Stomach (tissue), 9 donors: Measurements from ENCODE around the gene CLEC2L. TPM values are rescaled to one million over a fixed set of nuclear protein-coding genes. Genes with fewer than 3 reads are reported as not detected.
A peak's percentile ranks its signal among the peaks of the same experiment; 100 is the strongest.

Experiments used
- DNase-seq, 2 donors: peaks; one replicate each; pipeline versions ENCODE4 v3.0.0 to v3.0.0-alpha.2; 2013 to 2019
- H3K27ac ChIP-seq, 5 donors: fragments of 200-600 bp in 4 of 5; sonication (generic) in 4 of 5; one replicate each; pipeline ENCODE4 v1.5.1; 2013 to 2019; ENCODE audit warnings: mild to moderate bottlenecking in 1 of 5, moderate library complexity in 1 of 5
- H3K27me3 ChIP-seq, 3 donors: fragments of 200-600 bp; sonication (generic); one replicate each; pipeline ENCODE4 v1.5.1; 2017 to 2019; ENCODE audit warnings: mixed run types in 1 of 3
- H3K36me3 ChIP-seq, 4 donors: fragments of 200-600 bp; sonication (generic); 1 replicate in 3 of 4; 2 replicates in 1 of 4; pipeline ENCODE4 v1.5.1; 2016 to 2019
- H3K4me1 ChIP-seq, 4 donors: fragments of 200-600 bp; sonication (generic); one replicate each; pipeline ENCODE4 v1.5.1; 2016 to 2019
- H3K4me3 ChIP-seq, 4 donors: fragments of 200-600 bp; sonication (generic) in 3 of 4; one replicate each; pipeline ENCODE4 v1.5.1; 2016 to 2019; ENCODE audit warnings: mild to moderate bottlenecking in 1 of 4
- H3K9me3 ChIP-seq, 4 donors: fragments of 200-600 bp; sonication (generic); one replicate each; pipeline ENCODE4 v1.5.1; 2016 to 2019
- CTCF ChIP-seq, 7 experiments: fragments of 450-650 bp in 4 of 7; fragments of 200-600 bp in 3 of 7; sonication (generic) in 3 of 7; IDR thresholded peaks; one replicate each; pipeline ENCODE4 v1.5.1; 2016 to 2019; ENCODE audit warnings: antibody characterized with exemption in 7 of 7, control low read depth in 2 of 7, mild to moderate bottlenecking in 1 of 7
- EP300 ChIP-seq: sonication (generic); formaldehyde crosslinking; IDR thresholded peaks from one replicate; pipeline ENCODE4 v1.6.1; 2017; ENCODE audit warnings: antibody characterized with exemption
- POLR2A ChIP-seq, 4 donors: fragments of 450-650 bp; IDR thresholded peaks; one replicate each; pipeline ENCODE4 v1.6.1; 2016; ENCODE audit warnings: antibody characterized with exemption in 4 of 4, control low read depth in 2 of 4, mild to moderate bottlenecking in 1 of 4, moderate library complexity in 1 of 4
- POLR2AphosphoS5 ChIP-seq, 3 donors: sonication (generic); formaldehyde crosslinking; IDR thresholded peaks; one replicate each; pipeline ENCODE4 v1.6.1; 2016; ENCODE audit warnings: antibody characterized with exemption in 3 of 3
- WGBS, 5 donors: extraction: QIAGEN DNeasy Blood & Tissue Kit in 3 of 5; methylation state at CpG; one replicate each; pipeline versions ENCODE4 v1.1.5 to v1.1.7; 2013 to 2018; 5-methylcytosine and 5-hydroxymethylcytosine counted together
- intact Hi-C: fragments of 100-400 bp; cut with DNase I; formaldehyde crosslinking; loops from one replicate; pipeline ENCODE4 v1.15.1; 2023; ENCODE audit warnings: low total_unique reads
- polyA plus RNA-seq, 3 donors: library from polyadenylated mRNA; stranded (reverse); fragments of 200-250 nt; gene quantifications; one replicate each; pipeline ENCODE4 v1.2.3, GENCODE V29; 2013
- total RNA-seq, 5 donors: library from RNA; depleted of rRNA; stranded (reverse); fragments of >200 nt; gene quantifications; one replicate each; pipeline versions ENCODE4 v1.1.0 to v1.2.3, GENCODE V29; 2014 to 2016
- donor health status: healthy with polysubstance abuse.
- donor health status: Bipolar disorder and iron deficiency.
- donor health status: healthy.

CLEC2L gene
- total and polyA plus RNA-seq, 8 donors: 0.61 TPM; not detected in 7

GRCh38 chr7:139576179-139576973, 52.9 kb downstream of the CLEC2L start:
- Histone ChIP-seq H3K4me3 (no peak overlapping the region), H3K27me3 (no peaks in the 10 kb centered on the region), H3K36me3 (peaks cover 63 to 100% (median 98%) of the 10 kb centered on the region in 4 donors), H3K27ac (no peak overlapping the region), H3K4me1 (no peaks in the 10 kb centered on the region), H3K9me3 (no peaks in the 10 kb centered on the region)
- 92 to 95% (median 94%) methylated on average over 10 to 11 of the region's 11 CpGs for WGBS, 5 donors
- intact Hi-C loops: no loop called here
- TF ChIP-seq CTCF (IDR thresholded peaks at IDR 0.05) (no peak), POLR2AphosphoS5 (IDR thresholded peaks at IDR 0.05) (no peak), POLR2A (IDR thresholded peaks at IDR 0.05) (no peak), EP300 (no peak)
- DNase-seq: peak in 1 of 2 donors; percentile 14

- Histone ChIP-seq H3K4me3 (no peak overlapping the region), H3K36me3 (peaks cover 70 to 100% (median 98%) of the 10 kb centered on the region in 4 donors), H3K27me3 (no peaks in the 10 kb centered on the region), H3K9me3 (no peaks in the 10 kb centered on the region), H3K4me1 (no peaks in the 10 kb centered on the region), H3K27ac (no peak overlapping the region)
- no peak for TF ChIP-seq EP300
- no peak for TF ChIP-seq POLR2AphosphoS5 (IDR thresholded peaks at IDR 0.05)
- TF ChIP-seq CTCF (IDR thresholded peaks at IDR 0.05): no peak
- no peak for TF ChIP-seq POLR2A (IDR thresholded peaks at IDR 0.05)
- 91 to 97% (median 92%) methylated on average over 3 of the region's 3 CpGs for WGBS, 5 donors
- intact Hi-C loops: no loop called here
- peak in 1 of 2 donors; percentile 9 for DNase-seq
Measured at GRCh38 chr7:139580435-139580834, 57.0 kb downstream of the CLEC2L start.

- Histone ChIP-seq H3K27ac (no peak overlapping the region), H3K4me3 (no peak overlapping the region), H3K4me1 (no peaks in the 10 kb centered on the region), H3K36me3 (peaks cover 72 to 100% (median 98%) of the 10 kb centered on the region in 4 donors), H3K9me3 (no peaks in the 10 kb centered on the region), H3K27me3 (no peaks in the 10 kb centered on the region)
- intact Hi-C loops: no loop called here
- DNase-seq: peak in 1 of 2 donors; percentile 17
- TF ChIP-seq EP300: no peak
- TF ChIP-seq CTCF (IDR thresholded peaks at IDR 0.05): no peak
- TF ChIP-seq POLR2AphosphoS5 (IDR thresholded peaks at IDR 0.05): no peak
- TF ChIP-seq POLR2A (IDR thresholded peaks at IDR 0.05): no peak
- 84 to 95% (median 93%) methylated on average over 13 to 14 of the region's 14 CpGs for WGBS, 5 donors
Measured at GRCh38 chr7:139582130-139582650, 58.7 kb downstream of the CLEC2L start.

- peak in 1 of 2 donors; percentile 22 for DNase-seq
- Histone ChIP-seq H3K36me3 (peaks cover 72 to 100% (median 98%) of the 10 kb centered on the region in 4 donors), H3K4me3 (no peak overlapping the region), H3K27me3 (no peaks in the 10 kb centered on the region), H3K4me1 (no peaks in the 10 kb centered on the region), H3K9me3 (no peaks in the 10 kb centered on the region), H3K27ac (no peak overlapping the region)
- intact Hi-C loops: no loop called here
- TF ChIP-seq EP300: no peak
- TF ChIP-seq POLR2A (IDR thresholded peaks at IDR 0.05): no peak
- no peak for TF ChIP-seq CTCF (IDR thresholded peaks at IDR 0.05)
- no peak for TF ChIP-seq POLR2AphosphoS5 (IDR thresholded peaks at IDR 0.05)
- 85 to 91% (median 87%) methylated on average over 13 to 14 of the region's 14 CpGs for WGBS, 5 donors
Measured at GRCh38 chr7:139582671-139583155, 59.2 kb downstream of the CLEC2L start.
